HepG2 (cell line): Measurements from ENCODE around the gene ALOXE3. TPM values are rescaled to one million over a fixed set of nuclear protein-coding genes. Genes with fewer than 3 reads are reported as not detected.

Source experiments
- EZH2 ChIP-seq: conservative IDR thresholded peaks from 2 replicates; pipeline ENCODE4 v1.6.1; 2012; ENCODE audit warnings: mild to moderate bottlenecking, low read depth, low read length, moderate library complexity
- MAF1 ChIP-seq: sonication (generic); formaldehyde crosslinking; IDR thresholded peaks from 2 replicates; pipeline ENCODE4 v1.5.0; 2020; ENCODE audit warnings: missing genetic modification reagents, borderline replicate concordance
- MXD4 ChIP-seq: IDR thresholded peaks from 2 replicates; pipeline ENCODE4 v1.6.1; 2016; ENCODE audit warnings: mild to moderate bottlenecking, missing biosample characterization, missing genetic modification reagents
- ZNF232 ChIP-seq: sonication (generic); formaldehyde crosslinking; IDR thresholded peaks from 2 replicates; pipeline ENCODE4 v1.4.0; 2020; ENCODE audit warnings: missing genetic modification reagents, borderline replicate concordance
- ZSCAN20 ChIP-seq: sonication (generic); formaldehyde crosslinking; IDR thresholded peaks from 2 replicates; pipeline ENCODE4 v1.4.0; 2020; ENCODE audit warnings: missing genetic modification reagents, mild to moderate bottlenecking, borderline replicate concordance
- polyA plus RNA-seq, 8 experiments: library from polyadenylated mRNA; depleted of rRNA in 3 of 8; stranded (reverse) in 7 of 8; unstranded in 1 of 8; fragments of >200 nt; fragmentation: Illumina TruSeq in 4 of 8; extraction: Trizol in 4 of 8; gene quantifications; 2 replicates each; pipeline versions ENCODE4 v1.2.1 to v1.2.3, GENCODE V29; 2011 to 2016; ENCODE audit warnings: low read depth in 4 of 8, missing spikeins in 1 of 8, mixed read lengths in 1 of 8; ENCODE audit not compliant: insufficient read depth in 1 of 8
- total RNA-seq, 5 experiments: library from RNA; depleted of rRNA; stranded (reverse); fragments of >200 nt; fragmentation: Illumina TruSeq; extraction: Trizol; gene quantifications; 2 replicates each; pipeline ENCODE4 v1.2.3, GENCODE V29; 2016; ENCODE audit warnings: low read depth in 1 of 5
- TF ChIP-seq, protein P1 (sequence below), 2 experiments: sonication (generic) in 1 of 2; formaldehyde crosslinking in 1 of 2; IDR thresholded peaks; 2 replicates each; pipeline versions ENCODE4 v1.6.1 to v1.9.0; 2014 to 2022; ENCODE audit warnings: antibody characterized with exemption in 1 of 2, borderline replicate concordance in 1 of 2, inconsistent platforms in 1 of 2, low read depth in 1 of 2, missing genetic modification reagents in 1 of 2
- TF ChIP-seq, protein P2 (sequence below): IDR thresholded peaks from 2 replicates; pipeline ENCODE4 v1.6.1; 2012; ENCODE audit warnings: inconsistent platforms
- TF ChIP-seq, protein P3 (sequence below): sonication (generic); formaldehyde crosslinking; IDR thresholded peaks from 2 replicates; pipeline ENCODE4 v1.9.0; 2021; ENCODE audit warnings: mild to moderate bottlenecking, missing genetic modification reagents
- TF ChIP-seq, protein P4 (sequence below): sonication (generic); formaldehyde crosslinking; IDR thresholded peaks from 2 replicates; pipeline ENCODE4 v1.4.0; 2020; ENCODE audit warnings: missing genetic modification reagents

The ALOXE3 gene
- total and polyA plus RNA-seq, 2 of the 13 experiments (the other 11 are each of a cell fraction or from before 2014, with no cell fraction given) = 0.07 TPM; not detected in 1

DNA sequence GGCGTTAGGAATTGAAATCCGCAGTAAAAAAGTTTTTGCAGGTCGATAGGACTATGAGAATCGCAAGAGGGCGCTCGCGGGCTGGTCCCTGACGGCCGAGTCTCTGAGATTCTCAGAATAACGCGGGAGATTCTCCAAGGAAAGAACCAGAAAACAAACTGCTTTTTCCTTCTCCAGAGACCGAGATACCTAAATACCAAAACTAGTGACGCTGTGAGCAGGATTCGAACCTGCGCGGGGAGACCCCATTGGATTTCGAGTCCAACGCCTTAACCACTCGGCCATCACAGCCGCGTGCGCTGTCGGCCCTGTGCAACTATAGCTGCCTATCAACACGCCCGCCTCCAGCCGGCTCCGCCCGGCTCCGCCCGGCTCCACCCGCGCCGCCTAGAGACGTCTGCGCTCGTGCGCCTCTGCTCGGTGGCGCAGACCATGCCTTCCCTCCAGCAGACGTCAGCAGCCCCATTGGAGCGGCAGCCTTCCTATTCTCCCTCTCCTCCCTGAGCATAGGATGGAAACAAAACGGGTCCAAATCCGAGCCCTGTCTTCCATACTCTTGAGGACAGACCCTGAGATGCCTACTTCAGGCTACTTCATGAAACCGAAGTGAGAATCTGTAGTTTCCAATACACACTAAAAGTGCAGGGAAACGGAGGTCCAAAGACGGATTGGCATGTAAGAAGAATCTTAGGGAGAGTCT, 20.5 kb upstream of the ALOXE3 start (continued):
- TF ChIP-seq, protein P1, sequence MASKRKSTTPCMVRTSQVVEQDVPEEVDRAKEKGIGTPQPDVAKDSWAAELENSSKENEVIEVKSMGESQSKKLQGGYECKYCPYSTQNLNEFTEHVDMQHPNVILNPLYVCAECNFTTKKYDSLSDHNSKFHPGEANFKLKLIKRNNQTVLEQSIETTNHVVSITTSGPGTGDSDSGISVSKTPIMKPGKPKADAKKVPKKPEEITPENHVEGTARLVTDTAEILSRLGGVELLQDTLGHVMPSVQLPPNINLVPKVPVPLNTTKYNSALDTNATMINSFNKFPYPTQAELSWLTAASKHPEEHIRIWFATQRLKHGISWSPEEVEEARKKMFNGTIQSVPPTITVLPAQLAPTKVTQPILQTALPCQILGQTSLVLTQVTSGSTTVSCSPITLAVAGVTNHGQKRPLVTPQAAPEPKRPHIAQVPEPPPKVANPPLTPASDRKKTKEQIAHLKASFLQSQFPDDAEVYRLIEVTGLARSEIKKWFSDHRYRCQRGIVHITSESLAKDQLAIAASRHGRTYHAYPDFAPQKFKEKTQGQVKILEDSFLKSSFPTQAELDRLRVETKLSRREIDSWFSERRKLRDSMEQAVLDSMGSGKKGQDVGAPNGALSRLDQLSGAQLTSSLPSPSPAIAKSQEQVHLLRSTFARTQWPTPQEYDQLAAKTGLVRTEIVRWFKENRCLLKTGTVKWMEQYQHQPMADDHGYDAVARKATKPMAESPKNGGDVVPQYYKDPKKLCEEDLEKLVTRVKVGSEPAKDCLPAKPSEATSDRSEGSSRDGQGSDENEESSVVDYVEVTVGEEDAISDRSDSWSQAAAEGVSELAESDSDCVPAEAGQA (IDR thresholded peaks at IDR 0.05; ENCODE audit: low read depth) = peak; percentile 42; the same call in 1 of the 2 replicates
- TF ChIP-seq, protein P1 (CRISPR knock-in tag; IDR thresholded peaks at IDR 0.05; ENCODE audit: borderline replicate concordance) = no peak
- TF ChIP-seq MAF1 (CRISPR knock-in tag) = peak; percentile 99
- TF ChIP-seq, protein P2, sequence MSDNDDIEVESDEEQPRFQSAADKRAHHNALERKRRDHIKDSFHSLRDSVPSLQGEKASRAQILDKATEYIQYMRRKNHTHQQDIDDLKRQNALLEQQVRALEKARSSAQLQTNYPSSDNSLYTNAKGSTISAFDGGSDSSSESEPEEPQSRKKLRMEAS = peak; percentile 87
- TF ChIP-seq, protein P3, sequence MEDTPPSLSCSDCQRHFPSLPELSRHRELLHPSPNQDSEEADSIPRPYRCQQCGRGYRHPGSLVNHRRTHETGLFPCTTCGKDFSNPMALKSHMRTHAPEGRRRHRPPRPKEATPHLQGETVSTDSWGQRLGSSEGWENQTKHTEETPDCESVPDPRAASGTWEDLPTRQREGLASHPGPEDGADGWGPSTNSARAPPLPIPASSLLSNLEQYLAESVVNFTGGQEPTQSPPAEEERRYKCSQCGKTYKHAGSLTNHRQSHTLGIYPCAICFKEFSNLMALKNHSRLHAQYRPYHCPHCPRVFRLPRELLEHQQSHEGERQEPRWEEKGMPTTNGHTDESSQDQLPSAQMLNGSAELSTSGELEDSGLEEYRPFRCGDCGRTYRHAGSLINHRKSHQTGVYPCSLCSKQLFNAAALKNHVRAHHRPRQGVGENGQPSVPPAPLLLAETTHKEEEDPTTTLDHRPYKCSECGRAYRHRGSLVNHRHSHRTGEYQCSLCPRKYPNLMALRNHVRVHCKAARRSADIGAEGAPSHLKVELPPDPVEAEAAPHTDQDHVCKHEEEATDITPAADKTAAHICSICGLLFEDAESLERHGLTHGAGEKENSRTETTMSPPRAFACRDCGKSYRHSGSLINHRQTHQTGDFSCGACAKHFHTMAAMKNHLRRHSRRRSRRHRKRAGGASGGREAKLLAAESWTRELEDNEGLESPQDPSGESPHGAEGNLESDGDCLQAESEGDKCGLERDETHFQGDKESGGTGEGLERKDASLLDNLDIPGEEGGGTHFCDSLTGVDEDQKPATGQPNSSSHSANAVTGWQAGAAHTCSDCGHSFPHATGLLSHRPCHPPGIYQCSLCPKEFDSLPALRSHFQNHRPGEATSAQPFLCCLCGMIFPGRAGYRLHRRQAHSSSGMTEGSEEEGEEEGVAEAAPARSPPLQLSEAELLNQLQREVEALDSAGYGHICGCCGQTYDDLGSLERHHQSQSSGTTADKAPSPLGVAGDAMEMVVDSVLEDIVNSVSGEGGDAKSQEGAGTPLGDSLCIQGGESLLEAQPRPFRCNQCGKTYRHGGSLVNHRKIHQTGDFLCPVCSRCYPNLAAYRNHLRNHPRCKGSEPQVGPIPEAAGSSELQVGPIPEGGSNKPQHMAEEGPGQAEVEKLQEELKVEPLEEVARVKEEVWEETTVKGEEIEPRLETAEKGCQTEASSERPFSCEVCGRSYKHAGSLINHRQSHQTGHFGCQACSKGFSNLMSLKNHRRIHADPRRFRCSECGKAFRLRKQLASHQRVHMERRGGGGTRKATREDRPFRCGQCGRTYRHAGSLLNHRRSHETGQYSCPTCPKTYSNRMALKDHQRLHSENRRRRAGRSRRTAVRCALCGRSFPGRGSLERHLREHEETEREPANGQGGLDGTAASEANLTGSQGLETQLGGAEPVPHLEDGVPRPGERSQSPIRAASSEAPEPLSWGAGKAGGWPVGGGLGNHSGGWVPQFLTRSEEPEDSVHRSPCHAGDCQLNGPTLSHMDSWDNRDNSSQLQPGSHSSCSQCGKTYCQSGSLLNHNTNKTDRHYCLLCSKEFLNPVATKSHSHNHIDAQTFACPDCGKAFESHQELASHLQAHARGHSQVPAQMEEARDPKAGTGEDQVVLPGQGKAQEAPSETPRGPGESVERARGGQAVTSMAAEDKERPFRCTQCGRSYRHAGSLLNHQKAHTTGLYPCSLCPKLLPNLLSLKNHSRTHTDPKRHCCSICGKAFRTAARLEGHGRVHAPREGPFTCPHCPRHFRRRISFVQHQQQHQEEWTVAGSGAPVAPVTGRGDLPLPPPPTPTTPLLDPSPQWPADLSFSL (CRISPR knock-in tag) = no peak
- no peak for TF ChIP-seq ZSCAN20
- TF ChIP-seq MXD4 (CRISPR knock-in tag) = 0 out of 2 replicates have a peak, but pooled peaks have one; percentile 31
- TF ChIP-seq, protein P4, sequence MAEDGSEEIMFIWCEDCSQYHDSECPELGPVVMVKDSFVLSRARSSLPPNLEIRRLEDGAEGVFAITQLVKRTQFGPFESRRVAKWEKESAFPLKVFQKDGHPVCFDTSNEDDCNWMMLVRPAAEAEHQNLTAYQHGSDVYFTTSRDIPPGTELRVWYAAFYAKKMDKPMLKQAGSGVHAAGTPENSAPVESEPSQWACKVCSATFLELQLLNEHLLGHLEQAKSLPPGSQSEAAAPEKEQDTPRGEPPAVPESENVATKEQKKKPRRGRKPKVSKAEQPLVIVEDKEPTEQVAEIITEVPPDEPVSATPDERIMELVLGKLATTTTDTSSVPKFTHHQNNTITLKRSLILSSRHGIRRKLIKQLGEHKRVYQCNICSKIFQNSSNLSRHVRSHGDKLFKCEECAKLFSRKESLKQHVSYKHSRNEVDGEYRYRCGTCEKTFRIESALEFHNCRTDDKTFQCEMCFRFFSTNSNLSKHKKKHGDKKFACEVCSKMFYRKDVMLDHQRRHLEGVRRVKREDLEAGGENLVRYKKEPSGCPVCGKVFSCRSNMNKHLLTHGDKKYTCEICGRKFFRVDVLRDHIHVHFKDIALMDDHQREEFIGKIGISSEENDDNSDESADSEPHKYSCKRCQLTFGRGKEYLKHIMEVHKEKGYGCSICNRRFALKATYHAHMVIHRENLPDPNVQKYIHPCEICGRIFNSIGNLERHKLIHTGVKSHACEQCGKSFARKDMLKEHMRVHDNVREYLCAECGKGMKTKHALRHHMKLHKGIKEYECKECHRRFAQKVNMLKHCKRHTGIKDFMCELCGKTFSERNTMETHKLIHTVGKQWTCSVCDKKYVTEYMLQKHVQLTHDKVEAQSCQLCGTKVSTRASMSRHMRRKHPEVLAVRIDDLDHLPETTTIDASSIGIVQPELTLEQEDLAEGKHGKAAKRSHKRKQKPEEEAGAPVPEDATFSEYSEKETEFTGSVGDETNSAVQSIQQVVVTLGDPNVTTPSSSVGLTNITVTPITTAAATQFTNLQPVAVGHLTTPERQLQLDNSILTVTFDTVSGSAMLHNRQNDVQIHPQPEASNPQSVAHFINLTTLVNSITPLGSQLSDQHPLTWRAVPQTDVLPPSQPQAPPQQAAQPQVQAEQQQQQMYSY (CRISPR knock-in tag) = no peak; the same call in 1 of the 2 replicates
- peak; percentile 70; the same call in 1 of the 2 replicates for TF ChIP-seq ZNF232 (CRISPR knock-in tag)
- TF ChIP-seq EZH2 = no peak
